ENCODE measurements around the gene GPATCH11. TPM values are rescaled to one million over a fixed set of nuclear protein-coding genes. Genes with fewer than 3 reads are reported as not detected.

Gene GPATCH11
- total RNA-seq: 5.9 TPM
- long read RNA-seq, transcript GPATCH11-202 (9 exons, 3,906 nt): major isoform, 5 of 8 reads
- long read RNA-seq, partial matches to known transcripts: 2 of 8 reads
- long read RNA-seq, other reads (novel, unspliced or antisense): 0 of 8 reads

DNA sequence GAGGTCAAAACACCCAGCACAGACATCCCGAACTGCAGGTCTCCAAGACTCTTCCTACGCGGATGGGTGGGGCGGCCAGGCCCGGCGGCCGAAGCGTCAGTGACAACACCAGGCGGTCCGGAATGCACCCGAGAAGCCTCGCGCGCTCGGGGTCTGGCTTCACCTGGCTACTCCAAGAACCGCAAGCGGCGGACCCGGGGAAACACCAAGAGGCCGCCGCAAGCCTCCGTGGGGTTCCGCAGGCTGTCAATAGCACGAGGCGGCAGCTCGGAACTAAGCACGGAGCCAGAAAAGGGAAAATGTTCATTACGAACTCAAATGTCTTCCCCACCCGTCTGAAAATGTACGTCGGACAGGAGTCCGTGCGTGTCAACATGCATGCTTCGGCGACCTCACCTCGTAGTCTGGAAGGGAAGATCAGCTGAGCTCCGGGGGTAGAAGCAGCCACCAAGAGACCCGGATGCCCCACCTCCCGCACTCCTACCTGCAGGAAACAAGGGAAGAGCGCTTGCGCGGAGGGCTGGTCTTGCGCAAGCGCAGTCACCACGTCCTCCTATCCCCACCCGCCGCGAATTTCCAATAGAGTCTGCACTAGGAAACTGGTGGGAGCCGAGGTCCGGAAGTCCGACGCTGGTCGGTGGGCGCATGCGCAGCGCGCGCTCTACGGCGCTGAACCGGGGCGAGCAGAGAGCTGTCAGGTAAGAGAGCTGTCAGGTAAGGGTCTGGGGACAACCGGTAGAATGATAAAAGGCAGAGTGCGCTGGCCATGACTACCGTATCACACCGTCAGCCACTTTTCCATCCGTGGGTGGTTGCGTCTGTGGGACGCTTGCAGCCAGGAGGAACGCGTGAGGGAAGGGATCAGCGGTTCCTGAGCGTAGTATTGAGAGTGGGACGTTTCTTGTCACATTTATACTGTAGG lies at the start of gene GPATCH11, which contains the start of gene HEATR5B:
Gene GPATCH11 (plus strand): TSS at position 646 of the 922 bp plus-strand sequence. CDS start 3,864 bp downstream, outside the sequence.
Gene HEATR5B (minus strand): TSS at position 500 of the 922 bp plus-strand sequence. CDS start 958 bp downstream, outside the sequence.
- ATAC-seq (peak; percentile 98), DNase-seq (ENCODE audit: missing footprints) (peak; percentile 95)
- intact Hi-C loops (cut with DNase I): no loop called here

DNA sequence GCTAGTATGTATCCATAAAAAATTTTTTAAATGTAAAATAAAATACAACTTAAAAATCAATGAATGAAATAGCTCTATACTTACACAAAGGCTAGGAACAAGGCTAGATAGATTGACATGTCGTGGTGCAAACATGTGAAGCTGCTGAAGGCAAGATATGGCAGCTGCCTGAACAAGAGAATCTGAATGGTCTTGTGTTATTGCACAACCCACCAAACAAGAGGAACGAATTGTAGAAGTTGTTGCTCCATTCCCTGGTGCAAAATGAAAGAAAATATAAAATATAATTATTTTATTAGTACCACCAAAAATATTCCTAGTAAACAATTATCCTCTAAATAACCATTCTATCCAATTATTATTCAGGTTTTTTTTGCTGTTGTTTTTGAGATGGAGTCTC lies 46.5 kb upstream of the GPATCH11 start:
- intact Hi-C loops (cut with DNase I): no loop called here
- no peak for ATAC-seq
- no peak for DNase-seq (ENCODE audit: missing footprints)

DNA sequence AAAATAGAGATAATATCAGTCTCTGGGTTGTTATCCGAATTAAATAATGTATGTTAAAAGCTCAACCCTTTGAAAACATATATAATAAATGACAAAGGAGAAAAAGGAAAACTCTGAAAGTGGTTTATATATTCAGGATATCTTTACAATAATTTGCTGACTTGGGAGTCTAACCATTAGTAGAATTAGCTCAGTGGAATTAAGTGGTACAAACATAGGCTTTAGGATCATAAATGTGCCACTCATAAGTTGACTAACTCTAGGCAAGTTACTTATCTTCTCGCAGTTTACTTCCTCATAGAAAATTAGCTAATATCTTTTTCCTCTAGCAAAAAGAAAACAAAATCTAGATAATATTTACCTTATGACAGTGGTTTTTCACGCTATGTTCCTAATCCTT lies 44.7 kb upstream of the GPATCH11 start:
- DNase-seq (ENCODE audit: missing footprints): no peak
- intact Hi-C loops (cut with DNase I): no loop called here
- no peak for ATAC-seq

DNA sequence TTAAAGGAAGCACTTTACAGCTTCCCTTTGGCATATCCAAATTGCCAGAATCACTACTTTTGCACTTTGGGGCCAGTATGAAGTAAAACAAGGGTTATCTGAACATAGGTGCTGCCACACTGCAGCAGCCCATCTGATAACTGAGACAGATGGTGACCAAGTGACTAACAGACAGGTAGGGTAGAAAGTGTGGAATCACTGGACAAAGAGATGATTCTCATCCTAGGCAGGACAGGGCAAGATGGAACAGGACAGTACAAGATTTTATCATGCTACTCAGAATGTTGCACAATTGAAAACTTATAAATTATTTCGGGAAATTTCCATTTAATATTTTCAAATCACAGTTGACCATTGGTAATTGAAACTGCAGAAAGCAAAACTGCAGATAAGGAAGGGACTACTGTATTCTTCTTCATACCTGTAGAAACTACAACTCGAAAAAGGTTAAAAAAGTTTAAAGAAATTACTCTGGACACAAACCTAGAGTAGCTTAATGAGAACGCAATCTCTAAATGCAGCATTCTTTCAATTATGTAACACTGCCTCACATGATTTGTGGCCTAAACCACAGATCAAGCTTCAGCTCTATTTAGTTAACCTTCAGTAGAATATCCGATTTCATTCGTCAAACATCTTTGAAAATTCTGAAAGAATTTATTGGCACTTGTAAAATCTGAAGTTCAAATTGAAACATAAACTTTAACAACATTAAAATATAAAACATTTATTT lies 31.6 kb upstream of the GPATCH11 start:
- ATAC-seq: no peak

GRCh38 chr2:37059841-37060240 lies 24.5 kb upstream of the GPATCH11 start:
- no peak for ATAC-seq
- intact Hi-C loops (cut with DNase I): no loop called here
- no peak for DNase-seq (ENCODE audit: missing footprints)

More for the DNA sequence above, 31.6 kb upstream of the GPATCH11 start:
- DNase-seq (ENCODE audit: missing footprints): no peak
- intact Hi-C loops (cut with DNase I): no loop called here

DNA sequence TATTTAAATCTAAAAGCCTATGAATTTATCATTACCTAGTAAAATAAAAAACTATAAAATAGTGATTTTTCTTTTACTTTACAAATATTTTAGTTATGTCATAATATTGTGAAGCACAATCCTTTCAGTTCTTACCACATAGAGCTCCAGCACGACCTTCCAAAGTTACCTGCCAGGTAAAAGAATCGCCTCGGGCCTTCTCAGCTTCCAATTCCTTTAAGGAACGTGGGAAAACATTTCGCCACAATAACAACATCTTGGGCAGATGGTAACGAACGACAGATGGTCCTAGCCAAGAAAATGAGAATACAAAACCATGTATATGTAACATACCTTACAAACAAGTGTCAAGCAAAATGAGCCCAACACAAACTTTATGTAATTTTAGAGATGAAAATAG lies 23.9 kb upstream of the GPATCH11 start:
- intact Hi-C loops (cut with DNase I): no loop called here
- ATAC-seq: no peak
- no peak for DNase-seq (ENCODE audit: missing footprints)

- ATAC-seq (no peak), DNase-seq (ENCODE audit: missing footprints) (no peak)
- intact Hi-C loops (cut with DNase I): no loop called here
These were observed 23.2 kb upstream of the GPATCH11 start for GRCh38 chr2:37061013-37061711.

DNA sequence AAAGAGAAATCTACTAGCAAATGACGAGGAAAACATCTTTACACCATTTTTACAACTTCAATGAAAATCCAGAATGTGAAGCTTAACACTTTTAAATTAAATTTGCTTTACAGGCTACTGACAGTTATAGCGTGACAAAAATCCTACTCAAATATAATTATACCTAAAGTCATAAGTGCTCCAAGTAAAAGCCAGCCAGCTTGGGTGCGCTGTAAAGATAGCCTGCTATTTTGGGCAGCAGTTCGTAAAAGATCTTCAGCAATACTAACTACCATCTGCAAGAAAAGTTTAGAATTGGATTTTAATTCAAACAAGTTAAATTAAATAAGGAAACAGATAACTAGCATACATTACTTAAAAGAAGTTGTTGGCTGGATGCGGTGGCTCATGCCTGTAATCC lies 22.5 kb upstream of the GPATCH11 start:
- intact Hi-C loops (cut with DNase I): no loop called here
- DNase-seq (ENCODE audit: missing footprints) (no peak), ATAC-seq (no peak)

- ATAC-seq (no peak), DNase-seq (ENCODE audit: missing footprints) (no peak)
- intact Hi-C loops (cut with DNase I): no loop called here
These were observed 15.6 kb upstream of the GPATCH11 start for GRCh38 chr2:37068686-37069085.

DNA sequence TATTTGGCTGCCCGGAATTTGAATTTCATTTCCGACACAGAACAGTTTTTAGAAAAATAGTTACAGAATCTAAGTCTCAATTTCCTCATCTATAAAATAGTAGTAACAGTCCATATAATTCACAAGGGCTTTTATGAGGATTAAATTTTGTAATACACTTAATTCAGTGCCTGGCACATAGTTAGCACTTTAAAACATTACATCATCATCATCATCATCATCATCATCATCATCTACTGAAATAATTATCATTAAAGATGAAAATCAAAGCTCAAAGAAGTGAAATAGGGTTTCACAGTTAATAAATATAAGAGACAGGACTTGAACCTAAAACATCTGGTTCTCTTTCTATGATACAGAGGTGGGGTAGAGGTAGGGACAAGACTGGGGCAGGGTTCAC lies 13.4 kb upstream of the GPATCH11 start:
- no peak for ATAC-seq
- DNase-seq (ENCODE audit: missing footprints): no peak
- intact Hi-C loops (cut with DNase I): no loop called here

DNA sequence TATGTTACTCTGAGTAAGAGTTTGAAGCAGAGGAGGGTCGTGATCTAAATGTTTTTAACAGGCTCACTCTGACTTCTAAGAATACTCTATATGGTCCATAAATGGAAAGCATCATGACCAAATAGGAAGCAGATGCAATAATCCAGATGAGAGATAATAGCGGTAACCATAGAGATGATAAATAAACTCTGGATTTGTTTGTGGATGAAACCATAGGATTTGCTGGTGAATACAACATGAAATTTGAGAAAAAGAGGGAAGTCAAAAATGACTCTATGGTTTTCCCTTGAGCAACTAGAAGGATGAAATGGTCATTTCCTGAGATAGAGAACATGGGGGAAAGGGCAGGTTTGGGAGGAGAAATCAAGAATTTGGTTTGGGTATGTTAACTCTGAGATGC lies 4.1 kb upstream of the GPATCH11 start:
- DNase-seq (ENCODE audit: missing footprints): no peak
- intact Hi-C loops (cut with DNase I): no loop called here
- no peak for ATAC-seq

- ATAC-seq (no peak), DNase-seq (ENCODE audit: missing footprints) (no peak)
- intact Hi-C loops (cut with DNase I): no loop called here
These were observed 3.6 kb upstream of the GPATCH11 start for GRCh38 chr2:37080689-37081088.

DNA sequence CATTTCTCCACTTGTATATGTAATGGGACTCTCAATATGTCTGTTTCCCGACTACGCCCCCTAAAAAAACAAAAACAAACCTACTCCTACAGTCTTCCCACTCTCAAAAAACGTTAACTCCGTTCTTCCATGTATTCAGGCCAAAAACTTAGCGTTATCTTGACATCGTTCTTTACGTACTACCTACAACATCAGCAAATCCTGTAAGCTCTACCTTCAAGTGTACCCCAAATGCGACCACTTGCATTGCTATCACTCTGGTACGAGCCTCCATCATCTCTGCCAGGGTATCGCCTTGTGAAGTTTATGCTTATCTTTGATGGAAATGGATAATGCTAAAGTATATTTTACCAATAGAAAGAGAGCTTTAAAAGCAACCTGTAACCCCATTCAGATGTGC lies 479 bp downstream of the GPATCH11 start:
- DNase-seq (ENCODE audit: missing footprints): no peak
- intact Hi-C loops (cut with DNase I): no loop called here
- ATAC-seq: no peak

DNA sequence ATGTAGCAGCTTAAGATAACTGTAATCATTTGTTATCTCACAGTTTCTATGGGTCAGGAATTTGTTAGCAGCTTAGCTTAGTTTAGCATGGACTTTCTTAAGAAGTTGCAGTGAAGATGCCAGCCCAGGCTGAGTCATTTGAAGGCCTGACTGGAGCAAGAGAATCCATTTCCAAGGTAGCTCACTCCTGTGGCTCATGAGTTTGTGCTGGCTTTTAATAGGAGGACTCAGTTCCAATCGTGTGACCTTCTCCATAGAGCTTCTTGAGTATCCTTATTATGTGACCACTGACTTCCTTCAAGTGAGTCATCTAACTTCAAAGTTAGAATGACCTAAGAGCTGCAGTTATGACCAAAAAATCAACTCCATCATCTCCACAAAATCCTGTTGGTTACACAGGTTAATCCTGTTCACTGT lies 1.4 kb downstream of the GPATCH11 start:
- no peak for ATAC-seq
- no peak for DNase-seq (ENCODE audit: missing footprints)
- intact Hi-C loops (cut with DNase I): no loop called here

- no peak for DNase-seq (ENCODE audit: missing footprints)
- intact Hi-C loops (cut with DNase I): no loop called here
- no peak for ATAC-seq
These were observed 5.7 kb downstream of the GPATCH11 start for GRCh38 chr2:37090019-37090477.

GRCh38 chr2:37091873-37092272 lies 7.6 kb downstream of the GPATCH11 start:
- ATAC-seq: no peak

DNA sequence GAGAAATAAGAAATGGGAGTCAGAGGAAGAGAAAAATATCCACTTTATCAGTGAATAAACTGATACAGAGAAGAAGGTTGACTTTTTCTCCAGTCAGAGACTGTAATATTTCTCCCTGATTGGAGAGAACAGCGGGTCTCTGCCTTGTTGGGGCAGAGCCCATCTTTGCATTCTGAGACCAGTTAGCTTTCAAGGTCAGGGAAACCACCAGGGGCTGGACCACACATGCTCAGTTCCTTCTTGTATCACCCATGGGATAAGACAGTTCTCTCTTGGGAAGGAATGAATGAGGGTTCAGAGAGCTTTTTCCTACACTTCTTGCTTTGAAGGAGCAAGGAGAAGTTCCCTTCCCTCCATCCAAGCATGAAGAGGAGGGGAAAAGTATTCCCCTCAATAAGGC lies 12.2 kb downstream of the GPATCH11 start:
- ATAC-seq: no peak
- no peak for DNase-seq (ENCODE audit: missing footprints)
- intact Hi-C loops (cut with DNase I): no loop called here

More at GRCh38 chr2:37091873-37092272, 7.6 kb downstream of the GPATCH11 start:
- DNase-seq (ENCODE audit: missing footprints): no peak
- intact Hi-C loops (cut with DNase I): no loop called here

DNA sequence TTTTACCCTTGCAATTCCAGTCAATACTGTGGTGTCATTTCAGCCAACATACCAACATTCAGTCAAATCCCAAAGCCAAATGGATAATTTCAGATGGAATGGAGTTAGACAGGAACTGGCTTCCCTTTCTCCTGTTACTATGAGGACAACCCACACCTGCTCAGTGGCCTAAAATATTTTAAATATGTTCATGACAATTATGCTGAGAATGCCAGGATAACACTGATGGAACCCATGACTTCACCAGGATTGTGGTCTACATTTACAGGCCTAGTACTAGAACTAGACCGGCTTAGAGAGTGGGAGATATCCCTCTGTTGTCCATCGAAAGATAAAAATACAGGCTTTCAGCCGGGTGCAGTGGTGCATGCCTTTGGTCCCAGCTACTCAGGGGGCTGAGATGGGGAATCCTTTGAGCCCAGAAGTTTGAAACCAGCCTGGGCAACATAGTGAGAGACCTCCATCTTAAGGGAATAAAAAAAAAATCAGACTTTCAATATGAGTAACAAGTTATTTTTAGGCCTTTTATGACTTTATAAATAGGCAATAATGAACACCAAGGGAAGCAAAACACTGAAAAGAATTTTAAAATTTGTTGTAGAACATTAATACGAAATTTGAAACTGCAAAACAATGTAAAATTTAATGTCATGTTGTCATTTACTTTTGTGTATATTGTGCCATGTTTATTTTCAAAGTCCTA lies 14.2 kb downstream of the GPATCH11 start:
- intact Hi-C loops (cut with DNase I): no loop called here

More for the DNA sequence above, 14.2 kb downstream of the GPATCH11 start:
- DNase-seq (ENCODE audit: missing footprints): no peak
- ATAC-seq: no peak
